ENCODE results near the gene TBC1D4.

- TF ChIP-seq CTCF (conservative IDR thresholded peaks at IDR 0.05 in 1 of 2, IDR thresholded peaks at IDR 0.05 in 1 of 2; ENCODE audit: low read depth in 1 of 2, low read length in 2 of 2) (no peak), EZH2 (IDR thresholded peaks at IDR 0.05; ENCODE audit: low read length, missing control alignments) (no peak)
Measured at GRCh38 chr13:75333103-75333502, 148.9 kb downstream of the TBC1D4 start.

Measured in fibroblast of lung (primary cell).